ENCODE measurements around the gene NR2F2.

NR2F2 gene

DNA sequence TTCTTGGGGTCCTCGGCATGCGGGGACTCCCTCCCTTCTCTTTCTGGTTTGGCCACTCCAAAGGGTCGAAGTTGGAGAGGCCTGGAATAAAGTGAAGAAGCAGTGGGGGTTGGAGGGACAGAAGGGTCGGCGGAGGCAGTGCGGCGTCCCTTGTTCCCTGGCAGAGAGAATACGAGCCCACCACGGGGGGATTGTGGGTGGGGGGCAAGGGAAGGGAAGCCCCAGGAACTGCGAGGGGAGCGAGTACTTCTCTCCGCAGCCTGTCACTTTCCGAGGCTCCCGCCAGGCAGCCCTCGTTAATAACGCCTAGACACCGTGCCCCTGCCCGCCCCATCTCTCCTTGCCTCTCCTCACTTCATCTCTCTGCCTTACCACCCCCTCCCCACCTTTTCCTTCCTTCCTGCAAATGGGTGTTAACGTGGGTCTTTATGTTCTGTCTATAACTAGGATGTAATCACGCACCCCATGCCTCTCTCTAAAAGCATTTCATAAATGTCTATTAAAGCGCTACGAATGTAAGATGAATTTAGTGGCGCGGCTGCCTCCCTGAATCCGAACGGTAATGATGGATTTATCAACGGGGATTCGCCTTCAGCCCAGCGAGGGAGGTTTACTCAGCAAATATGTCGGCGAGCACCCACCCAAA, 13.7 kb downstream of the NR2F2 start:
- DNase-seq, result no peak

DNA sequence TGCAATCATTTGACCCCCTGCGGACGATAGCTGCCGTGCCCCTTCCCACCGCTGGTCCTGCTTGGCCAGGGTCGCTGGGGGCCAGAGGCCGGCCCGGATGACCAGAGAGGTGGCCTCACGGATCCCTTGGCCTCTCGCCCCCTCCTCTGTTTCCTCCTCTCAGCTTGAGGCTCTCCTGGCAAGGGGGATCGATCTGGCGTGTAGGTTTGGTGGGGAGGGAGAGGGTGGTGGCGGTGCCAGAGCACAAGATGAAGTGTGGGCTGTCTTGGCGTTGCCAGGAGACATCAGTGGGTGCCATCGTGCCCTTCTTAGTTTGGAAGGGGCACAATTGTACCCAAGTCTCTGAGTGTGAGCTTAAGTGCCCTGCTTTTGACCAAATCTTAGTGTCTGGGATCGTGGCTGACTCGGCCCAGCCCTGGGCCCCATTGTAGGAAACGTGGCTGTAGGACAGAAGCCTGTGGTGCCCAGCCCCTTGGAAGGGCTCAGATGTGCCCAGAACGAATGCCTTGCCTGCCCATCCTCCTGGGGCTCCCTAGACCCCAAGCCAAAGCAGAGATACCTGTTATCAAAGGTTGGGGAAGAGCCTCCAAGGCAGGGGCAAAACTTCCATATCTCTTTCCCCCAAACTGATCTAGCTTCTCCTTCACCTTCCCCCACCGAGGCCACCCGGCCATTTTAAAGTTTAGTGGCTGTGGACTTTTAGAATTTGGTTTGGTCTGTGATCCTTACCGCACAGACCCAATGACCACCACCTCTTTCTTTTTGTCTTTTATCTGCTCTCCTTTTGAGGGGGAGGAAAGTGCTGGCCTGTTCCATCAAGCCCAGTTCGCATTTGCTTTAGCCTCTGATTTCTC, 14.4 kb downstream of the NR2F2 start:
- DNase-seq, result no peak

DNA sequence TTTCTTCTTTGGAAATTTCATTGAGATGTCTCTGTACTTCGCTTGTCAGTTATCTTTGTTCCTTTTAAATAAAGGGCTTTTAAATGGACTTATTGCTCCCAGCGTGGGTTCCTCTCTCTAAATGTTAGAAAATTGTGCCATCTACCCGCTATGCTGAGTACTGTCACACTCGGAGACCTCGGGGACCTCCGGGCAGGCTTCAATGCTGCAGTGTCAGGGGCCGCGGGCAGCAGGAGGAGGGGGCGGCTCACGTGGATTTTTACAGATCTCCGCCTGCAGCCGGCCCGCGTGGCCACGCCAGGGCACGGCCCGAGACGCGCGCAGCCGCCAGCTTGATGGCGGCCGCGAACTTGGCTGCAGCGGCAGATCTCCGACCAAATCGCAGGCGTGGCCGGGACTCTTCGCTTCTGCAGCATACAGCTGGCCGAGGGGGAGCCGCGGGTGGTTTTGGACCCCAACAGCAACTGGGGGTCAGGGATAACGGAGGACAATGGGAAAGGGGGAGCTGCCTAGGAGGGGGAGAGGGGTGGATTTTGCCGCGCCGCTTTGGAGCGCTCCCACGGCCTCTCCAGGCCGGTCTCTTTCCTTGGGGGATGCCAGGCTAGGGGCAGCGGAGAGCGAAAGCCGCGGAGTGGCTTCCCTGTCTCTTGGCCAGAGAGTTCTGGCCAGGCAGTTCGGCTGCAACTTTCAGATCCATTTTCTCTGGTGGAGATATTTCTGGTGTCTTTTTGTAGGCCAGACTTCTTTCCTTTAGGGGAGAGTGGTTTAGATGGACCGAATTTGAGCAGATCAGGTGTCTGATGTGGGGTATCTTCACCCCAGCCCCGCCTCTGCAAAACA, 15.3 kb downstream of the NR2F2 start:
- peak; percentile 46 for DNase-seq

DNA sequence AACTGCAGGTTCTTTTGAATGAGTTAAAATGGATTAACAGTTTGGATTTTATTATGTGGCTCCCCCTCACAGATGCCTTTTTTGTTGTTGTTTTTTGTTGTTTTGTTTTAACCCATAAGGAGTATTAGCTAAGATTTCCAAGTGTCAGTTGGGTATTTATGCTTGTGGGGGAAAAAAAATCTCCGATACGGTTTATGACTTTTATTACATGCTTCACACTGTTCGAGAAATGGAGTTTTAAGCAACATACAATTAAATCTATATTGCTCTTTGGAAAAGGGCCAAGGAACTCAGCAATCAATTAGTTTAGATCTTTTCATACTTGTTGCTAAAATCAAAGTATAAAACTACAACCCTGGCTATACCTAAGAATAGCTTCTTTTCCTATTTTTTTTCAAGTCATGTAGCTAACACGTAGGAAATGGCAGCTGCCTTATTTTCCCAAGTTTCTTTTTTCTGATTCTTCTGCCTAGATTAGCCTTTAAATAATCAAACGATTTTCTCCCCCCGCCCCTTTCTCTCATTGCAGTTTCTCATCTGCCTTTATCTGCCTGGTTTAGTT, 16.0 kb downstream of the NR2F2 start:
- DNase-seq, result no peak

DNA sequence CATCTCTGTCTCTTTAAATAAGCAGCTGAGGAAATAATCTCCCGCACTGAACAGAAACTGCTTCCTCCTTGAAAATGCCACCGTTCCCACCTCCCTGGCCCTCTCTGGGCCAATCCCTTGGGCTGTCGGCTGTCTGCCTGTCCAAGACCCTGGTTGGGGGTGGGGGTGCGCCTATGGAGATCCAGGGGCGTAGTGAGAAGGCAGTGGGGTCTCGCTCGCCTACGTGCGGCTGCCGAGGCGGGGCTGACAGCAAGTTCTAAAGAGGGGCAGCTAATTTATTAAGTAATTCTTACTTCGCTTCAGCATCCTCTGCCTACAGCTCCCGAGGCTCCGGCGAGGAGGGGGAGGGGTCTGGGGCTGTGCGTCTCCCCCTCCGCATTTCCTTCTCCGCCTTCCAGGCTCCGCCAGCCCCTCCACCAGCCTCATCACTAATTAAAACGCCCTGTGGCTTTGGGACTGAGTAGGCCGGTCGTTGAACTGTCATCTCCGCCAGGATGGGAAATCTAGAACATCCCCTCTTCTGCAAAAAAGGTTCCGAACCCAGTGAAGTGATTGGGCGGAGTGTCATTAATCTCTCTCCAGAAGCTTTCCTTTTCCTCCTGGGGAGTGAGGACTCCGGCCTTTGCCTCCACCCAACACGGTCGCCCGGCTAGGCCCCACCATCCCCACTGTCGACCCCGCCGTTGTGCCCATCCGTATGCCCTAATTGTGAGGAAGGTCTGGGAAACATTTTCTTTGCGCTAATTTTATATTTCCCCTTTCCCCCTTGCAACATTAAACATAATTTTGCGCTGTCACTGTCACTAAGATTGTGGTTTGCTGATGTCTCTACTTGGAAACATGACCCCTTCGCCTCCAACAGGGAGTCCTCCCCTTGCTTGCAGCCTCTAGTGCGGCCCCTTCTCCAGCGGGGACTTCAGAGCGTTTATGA, 16.9 kb downstream of the NR2F2 start:
- no peak for DNase-seq

DNA sequence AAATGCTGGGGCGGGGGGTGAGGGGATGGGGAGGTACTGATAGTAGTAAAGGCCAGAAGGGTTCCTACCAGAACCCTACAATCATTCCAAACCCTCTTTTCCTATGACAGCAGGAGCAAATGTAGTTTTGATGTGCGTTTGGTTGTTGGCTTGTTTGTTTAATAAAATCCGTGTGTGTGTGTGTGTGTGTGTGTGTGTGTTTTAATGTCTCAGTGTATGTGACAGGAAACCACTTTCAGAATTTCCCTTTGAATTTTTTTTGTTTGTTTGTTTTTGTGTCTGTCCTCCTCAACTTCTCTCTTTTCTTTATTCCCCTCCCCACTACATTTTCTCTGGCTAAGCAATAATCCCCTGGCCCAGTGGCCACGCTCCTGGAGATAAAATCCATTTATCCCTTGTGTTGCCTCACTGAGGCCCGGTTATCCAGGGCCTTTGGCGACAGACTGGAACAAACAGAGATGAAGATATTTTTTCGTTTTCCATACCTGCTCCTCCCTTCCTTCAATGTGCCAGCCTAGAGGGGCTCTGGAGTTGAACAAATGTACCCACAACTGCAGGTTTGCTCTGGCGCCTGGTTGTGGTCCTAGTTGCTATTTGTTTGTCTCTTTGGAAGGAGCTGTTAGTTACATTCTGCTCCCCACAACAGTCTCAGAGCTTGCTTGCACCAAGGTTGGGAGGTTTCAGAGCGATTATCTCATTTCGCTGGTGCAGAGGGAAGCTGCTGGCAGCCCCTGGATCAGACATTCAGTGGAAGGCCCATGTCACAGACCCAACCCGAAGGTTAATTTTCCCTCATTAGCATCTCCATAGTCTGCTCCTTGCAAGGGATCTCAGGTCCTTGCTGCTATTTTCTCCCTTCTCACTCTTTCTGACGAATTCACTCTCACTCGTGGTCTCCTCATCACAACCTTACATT, 17.9 kb downstream of the NR2F2 start:
- DNase-seq, result no peak

DNA sequence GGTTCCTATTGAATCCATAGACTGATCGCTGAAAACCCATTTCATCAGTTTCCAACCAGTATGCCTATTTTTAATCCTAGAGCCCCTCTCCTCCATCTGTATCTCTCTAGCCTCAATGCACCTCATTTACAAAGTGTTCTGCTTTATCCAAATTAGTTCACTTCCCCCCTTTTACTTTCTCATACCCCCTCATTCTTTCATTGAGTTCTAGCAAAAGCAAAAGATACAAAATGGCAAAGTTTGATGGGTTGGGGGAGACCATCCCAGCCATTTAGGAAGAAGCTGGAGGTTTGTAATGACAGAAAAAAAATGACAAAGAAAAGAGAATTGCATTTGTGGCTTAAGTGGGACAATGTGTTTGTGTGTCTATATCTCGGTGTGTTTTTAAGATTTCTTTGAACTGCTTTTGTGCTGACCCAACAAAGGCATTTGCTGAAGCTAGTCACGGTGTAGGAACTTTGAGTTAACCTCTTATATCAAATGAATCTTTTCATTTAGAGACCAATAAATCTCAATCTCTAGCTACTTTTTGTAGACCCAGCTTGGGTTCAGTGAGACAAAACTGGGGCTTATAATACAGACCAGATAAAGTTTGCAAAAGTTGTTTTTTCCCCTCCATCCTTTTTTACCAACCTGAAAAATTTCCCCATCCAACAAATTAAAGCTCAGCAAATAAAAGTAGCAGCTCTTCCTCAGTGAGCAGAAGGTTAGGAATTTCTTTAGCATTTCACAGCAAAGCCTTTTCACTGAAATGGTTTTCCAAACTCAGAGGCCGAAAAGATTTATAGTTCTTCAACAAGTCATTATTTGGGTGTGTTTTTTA, 18.7 kb downstream of the NR2F2 start:
- DNase-seq, result no peak

DNA sequence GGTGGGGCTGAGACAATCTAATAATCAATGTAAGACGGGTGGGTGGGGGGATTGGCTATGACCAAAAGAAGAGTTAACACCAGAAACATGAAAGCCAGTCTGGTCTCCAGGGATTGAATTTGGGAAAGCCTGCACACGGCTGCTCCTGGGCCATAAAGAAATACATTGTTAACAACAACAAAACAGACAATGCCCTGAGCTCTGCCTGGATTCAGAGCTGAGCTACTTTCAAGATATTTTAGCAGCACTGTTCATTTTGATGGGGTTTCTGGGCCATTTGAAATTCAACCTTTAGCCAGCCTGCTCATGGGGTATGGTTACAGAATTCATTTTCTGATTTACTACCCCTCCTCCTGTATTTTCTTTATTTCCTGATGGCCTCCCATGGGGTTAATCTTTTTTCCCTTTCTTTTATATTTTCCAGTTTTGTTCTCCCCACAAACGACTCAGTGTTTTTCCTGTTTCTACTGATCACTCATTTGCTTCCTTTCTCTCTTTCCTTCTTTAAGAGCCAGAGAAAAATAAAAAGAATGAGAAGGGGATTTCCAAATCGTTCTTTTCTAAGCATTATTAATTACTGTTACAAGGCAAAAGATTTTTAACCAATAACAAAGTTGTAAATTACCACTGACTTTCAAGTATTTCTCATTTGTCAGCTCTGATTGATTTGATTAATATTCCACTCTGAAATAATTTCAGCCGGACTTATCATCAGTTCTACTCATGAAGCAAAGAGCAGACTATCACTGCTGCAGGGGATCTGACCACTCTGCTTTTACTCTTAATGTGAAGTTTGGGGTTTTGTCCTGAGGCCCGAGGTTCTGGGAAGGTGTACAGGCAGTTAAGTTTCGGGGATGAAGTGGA, 19.6 kb downstream of the NR2F2 start:
- DNase-seq, result no peak

DNA sequence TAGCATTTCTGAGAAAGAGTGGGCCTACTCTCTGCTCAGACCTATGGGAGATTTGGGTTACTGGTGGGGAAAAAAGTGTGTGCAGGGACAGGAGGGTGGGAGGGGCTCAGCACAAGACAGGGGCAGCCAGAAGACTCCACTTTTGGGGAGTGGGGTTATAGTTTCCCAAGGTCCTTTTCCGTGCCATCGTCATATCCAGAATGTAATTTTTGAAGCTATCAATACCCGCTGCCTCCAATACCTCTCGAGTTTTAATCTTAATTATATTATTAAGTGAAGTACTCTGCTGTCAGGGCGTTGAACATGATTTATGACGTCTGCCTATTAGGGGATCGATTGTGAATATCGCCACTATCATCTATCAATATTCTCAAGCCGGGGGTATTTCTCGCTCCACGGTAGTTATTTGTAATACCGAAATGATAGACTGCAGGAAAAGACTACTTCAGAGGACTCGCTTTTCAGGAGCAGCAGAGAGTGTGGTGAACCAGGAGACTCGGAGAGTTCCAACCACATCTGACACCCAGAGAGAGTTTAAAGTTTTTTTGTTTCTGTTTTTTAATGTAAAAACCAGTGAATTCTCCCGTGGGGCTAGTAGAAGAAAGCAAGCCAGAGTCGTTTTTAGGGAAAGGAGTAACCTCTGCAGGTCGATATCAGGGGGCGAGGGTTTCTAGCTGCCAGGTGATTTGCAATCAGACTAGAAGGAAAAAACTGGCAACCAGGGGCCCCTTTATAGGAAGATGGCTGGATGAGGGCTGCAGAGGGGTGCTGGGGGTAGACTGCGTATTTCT, 20.6 kb downstream of the NR2F2 start:
- no peak for DNase-seq

DNA sequence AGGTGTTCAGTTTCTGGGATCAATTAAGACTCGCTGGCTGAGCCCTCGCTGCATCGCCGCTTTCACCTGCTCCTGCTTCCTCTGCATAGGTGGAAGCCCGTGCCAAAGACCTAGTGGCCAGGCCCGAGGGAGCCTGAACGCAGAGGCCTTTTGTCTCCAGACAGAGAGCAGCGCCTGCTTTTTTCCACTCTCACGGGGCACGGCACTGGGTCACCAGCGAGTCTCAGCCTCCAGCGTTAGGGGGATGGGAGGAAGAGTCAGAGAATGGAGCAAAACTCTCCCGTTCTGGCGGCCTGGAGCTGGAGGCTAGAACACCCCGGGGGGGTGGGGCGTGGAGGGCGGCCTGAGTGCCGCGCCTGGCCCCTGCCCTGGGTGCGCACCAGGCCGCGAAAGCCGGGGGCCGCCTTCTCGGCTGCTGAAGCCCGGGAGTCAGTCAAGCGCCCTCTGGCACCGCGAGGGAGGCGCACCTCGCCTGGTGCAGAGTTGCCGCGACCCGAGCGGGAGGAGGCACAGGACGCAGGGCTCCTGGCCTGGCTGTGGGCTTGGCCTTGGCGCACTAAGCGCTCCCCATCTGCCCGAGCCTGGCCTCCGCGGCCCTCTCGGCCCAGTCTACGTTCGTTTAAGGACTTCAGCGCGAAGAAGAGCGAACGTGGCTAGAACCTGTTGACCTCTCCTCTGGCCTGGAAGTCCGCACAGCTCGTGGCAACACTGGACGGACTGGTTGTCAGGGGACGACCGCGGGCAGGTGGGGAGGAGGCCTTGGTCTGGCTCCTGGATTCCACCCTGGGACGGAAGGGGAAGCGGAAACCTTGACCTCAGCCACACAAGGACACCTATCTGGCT, 21.5 kb downstream of the NR2F2 start:
- no peak for DNase-seq

DNA sequence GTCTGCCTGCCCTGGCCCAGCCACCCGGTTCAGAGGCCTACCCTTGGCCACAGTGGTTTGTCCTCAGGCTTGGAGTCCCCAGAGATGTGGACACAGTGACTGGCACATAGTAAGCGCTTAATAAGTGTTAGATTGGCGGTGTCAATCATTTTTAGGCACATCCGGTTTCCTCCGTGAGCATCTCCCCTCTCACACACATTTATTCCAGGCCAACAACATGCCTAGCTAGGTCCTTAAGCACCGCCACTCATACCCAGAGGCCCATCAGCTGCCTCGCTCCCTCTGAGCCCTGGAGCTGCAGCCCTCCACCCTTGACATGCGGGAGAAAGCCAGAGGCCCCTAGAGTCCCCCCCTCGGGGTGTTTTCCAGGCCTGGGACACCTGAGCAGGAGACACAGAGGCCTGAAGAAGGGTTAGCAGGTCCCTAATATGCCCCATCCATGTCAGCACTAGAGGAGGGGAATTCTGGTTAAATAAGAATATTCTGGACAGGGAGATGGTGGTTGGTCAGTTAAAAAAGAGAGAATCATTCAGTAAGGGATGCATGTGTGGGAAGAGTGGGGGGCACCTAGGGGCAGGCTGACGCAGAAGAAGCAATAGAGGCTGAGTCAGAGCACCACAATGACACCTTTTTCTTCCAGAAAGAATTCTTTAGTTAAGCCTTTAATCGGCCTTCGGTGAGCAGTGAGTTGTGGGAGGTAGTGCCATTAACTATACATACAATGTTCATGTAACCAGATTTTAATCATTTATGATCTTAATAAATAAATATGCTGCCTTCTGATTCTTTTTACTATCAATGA, 22.3 kb downstream of the NR2F2 start:
- DNase-seq, result no peak

DNA sequence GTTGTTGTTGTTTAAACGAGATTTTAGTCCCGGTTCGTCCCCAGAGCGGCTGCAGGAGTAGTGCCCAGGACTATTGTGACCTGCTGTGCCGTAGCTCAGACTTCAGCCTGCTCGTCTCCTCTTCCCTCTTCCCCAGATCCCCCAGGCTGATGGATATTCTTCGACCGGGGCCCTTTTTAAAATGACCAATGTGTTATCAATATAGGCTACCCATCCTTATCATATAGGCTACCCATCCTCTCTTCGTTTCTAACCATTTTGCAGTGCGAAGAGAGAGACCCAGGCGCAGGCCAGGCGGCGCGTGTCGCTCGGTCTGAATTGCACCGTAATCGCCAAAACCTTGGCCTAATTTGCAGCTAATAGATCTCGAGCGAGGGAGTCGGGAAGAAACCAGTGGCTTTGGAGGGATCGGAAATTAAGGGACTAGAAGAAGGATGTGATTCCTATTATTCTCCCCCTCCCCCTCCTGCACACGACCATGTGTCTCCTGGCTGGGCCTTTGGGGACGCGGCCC, 23.0 kb downstream of the NR2F2 start:
- no peak for DNase-seq

DNA sequence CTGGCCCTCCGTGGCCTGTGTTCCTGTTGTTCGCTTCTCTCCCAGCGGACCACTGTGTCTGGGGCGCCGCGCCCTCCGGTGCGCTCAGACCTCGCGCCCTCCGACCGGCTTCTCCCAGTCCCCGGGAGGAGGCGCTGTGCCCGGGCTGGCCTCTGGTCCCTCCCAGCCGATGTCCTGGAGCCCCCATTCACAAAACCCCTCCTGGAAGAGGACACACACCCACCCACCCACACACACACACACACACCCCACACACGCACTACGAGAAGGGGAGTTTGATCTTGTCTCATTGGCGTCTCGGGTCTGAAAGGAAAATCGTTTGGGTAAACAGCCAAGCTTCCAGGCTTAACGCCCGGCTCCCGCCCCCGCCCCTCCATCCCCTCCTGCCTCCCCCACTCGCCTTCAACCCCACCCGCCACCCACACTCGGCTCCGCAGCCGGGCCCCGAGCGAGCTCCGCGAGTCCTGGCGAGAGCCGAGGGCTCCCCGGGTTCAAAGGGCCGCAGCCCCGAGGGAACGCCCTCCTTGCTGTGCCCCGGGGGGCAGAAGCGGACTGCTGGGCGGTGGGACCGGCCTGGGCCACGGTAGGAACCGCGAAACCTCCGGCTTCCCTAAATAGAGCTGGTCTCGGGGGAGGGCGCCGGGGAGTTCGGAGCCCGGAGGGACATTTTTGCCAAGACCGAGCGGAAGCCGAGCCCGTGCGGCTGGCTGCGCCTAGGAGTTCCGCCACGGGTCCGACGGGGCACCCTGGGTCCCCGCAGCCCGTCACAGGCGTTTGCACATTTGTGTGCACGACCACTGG, 23.6 kb downstream of the NR2F2 start:
- DNase-seq, result no peak

DNA sequence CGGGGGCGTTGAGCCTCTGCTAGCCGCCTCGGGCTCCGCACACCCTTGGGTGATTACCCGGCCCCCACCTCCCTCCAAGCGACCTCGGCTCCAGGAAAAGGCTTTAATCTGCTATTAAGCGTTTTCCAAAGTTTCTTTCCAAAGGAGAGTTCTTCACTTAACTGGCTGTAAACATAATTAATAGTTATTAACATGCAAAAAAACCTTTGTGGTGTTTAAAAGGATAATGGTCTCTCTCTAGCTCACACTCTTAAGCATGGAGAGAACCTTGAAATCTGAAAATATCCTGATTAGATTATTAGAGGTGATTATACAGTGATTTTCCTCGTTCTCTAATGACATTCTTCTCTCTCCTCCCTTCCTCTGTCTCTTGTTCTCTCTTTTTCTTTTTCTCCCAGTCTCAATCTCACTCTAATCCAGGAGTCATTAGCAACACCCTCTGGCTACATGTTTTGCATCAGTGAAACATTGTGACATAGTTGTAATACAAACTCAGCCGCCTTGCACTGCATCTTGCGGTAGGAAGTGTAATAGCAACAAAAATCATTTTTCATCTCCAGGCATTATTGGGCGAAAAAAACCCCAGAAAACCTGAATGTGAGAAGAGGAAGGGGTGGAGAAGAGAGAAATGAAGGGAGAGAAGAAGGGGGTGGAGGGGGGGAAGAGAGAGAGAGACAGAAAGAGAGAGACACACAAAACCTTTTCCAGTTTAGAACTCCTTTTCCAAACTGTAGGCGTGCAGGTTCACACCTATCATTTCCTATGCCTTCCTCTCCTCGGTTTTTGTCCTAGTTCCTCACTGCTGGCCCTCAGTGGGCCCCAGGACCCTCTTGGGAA, 24.4 kb downstream of the NR2F2 start:
- DNase-seq, result peak; percentile 9

All from NCI-H510A treated with DMSO at 0.1 percent for 48 hours (cell line).